MCF 10A (cell line): ENCODE results near the gene ZNF248. TPM values are rescaled to one million over a fixed set of nuclear protein-coding genes. Genes with fewer than 3 reads are reported as not detected.

ENCODE experiments used
- BruUV-seq: library from RNA; stranded (reverse); fragments of 400-500 nt; replicated peaks from 2 replicates; lab custom pipeline; 2021; lab: Mats Ljungman, UMichigan
- CTCF ChIA-PET: fragments of 300-600 bp; sonication (Branson Sonifier 250); formaldehyde crosslinking; extraction: SDS; loops from one replicate; lab custom pipeline; 2021; ENCODE audit warnings: antibody characterized with exemption, inconsistent platforms; lab: Yijun Ruan, JAX
- POLR2A ChIA-PET: fragments of 300-600, 350-650 bp; sonication (Branson Sonifier 250); formaldehyde crosslinking; extraction: SDS; loops from one replicate; lab custom pipeline; 2020; ENCODE audit warnings: antibody characterized with exemption, inconsistent platforms; lab: Yijun Ruan, JAX
- DNase-seq: peaks from one replicate; pipeline ENCODE4 v3.0.0-alpha.2; 2018; ENCODE audit not compliant: unreplicated experiment
- H3K27ac Mint-ChIP-seq: one replicate; pipeline ENCODE4 v1.8.0; 2022; ENCODE audit warnings: mild to moderate bottlenecking, low read depth, mixed read lengths; ENCODE audit not compliant: unreplicated experiment
- H3K27me3 Mint-ChIP-seq: one replicate; pipeline ENCODE4 v1.8.0; 2022; ENCODE audit warnings: mixed read lengths; ENCODE audit not compliant: insufficient read depth, unreplicated experiment
- H3K36me3 Mint-ChIP-seq: one replicate; pipeline ENCODE4 v1.8.0; 2022; ENCODE audit warnings: mild to moderate bottlenecking, moderate library complexity, mixed read lengths; ENCODE audit not compliant: insufficient read depth, unreplicated experiment
- H3K4me1 Mint-ChIP-seq: one replicate; pipeline ENCODE4 v1.8.0; 2022; ENCODE audit warnings: mixed read lengths; ENCODE audit not compliant: insufficient read depth, unreplicated experiment
- H3K4me3 Mint-ChIP-seq: one replicate; pipeline ENCODE4 v1.8.0; 2022; ENCODE audit warnings: mild to moderate bottlenecking, moderate library complexity, mixed read lengths; ENCODE audit not compliant: unreplicated experiment
- H3K9me3 Mint-ChIP-seq: one replicate; pipeline ENCODE4 v1.8.0; 2022; ENCODE audit warnings: mixed read lengths; ENCODE audit not compliant: unreplicated experiment
- intact Hi-C: fragments of 100-400 bp; cut with micrococcal nuclease; formaldehyde crosslinking; loops from 2 replicates; pipeline ENCODE4 v1.14.1; 2022
- total RNA-seq: library from RNA; stranded (reverse); gene quantifications from 2 replicates; pipeline ENCODE4 v1.2.3, GENCODE V29; 2022
- TF ChIP-seq, protein P1 (sequence below): fragments of 200-600 bp; IDR thresholded peaks from one replicate; pipeline ENCODE4 v1.8.0; 2022; ENCODE audit warnings: antibody characterized with exemption, mild to moderate bottlenecking; ENCODE audit not compliant: unreplicated experiment

Gene ZNF248
- total RNA-seq, 1 experiment from 2014 or later: 5.7 TPM

- ChIA-PET POLR2A (interaction anchor here (3.1 to 3.4 kb wide), 2 partner anchors 121 to 156 kb away, joined by 11 to 26 read pairs; partner anchors contain the start of genes ZNF25 and ZNF33A), CTCF (interaction anchor here (0.6 to 1.0 kb wide), 2 partner anchors 61 to 339 kb away, joined by 3 read pairs; no protein-coding TSS in a partner anchor)
- peak overlapping the region; percentile 23 for H3K4me3 Mint-ChIP-seq
- peaks cover 16% of the 10 kb centered on the region for H3K4me1 Mint-ChIP-seq
- intact Hi-C loops: loop anchor here (5.0 kb wide), 2 partner anchors 123 to 1937 kb away; partner anchors contain the start of gene ZNF25
- DNase-seq: no peak
- no peak overlapping the region for H3K27ac Mint-ChIP-seq
- TF ChIP-seq, protein P1, sequence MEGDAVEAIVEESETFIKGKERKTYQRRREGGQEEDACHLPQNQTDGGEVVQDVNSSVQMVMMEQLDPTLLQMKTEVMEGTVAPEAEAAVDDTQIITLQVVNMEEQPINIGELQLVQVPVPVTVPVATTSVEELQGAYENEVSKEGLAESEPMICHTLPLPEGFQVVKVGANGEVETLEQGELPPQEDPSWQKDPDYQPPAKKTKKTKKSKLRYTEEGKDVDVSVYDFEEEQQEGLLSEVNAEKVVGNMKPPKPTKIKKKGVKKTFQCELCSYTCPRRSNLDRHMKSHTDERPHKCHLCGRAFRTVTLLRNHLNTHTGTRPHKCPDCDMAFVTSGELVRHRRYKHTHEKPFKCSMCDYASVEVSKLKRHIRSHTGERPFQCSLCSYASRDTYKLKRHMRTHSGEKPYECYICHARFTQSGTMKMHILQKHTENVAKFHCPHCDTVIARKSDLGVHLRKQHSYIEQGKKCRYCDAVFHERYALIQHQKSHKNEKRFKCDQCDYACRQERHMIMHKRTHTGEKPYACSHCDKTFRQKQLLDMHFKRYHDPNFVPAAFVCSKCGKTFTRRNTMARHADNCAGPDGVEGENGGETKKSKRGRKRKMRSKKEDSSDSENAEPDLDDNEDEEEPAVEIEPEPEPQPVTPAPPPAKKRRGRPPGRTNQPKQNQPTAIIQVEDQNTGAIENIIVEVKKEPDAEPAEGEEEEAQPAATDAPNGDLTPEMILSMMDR: no peak
- H3K27me3 Mint-ChIP-seq: no peaks in the 10 kb centered on the region
- H3K36me3 Mint-ChIP-seq: peaks cover 9% of the 10 kb centered on the region
- no TSS peak for BruUV-seq
- no peaks in the 10 kb centered on the region for H3K9me3 Mint-ChIP-seq
These were observed 2.8 kb downstream of the ZNF248 start for GRCh38 chr10:37854626-37855025.

- no peaks in the 10 kb centered on the region for H3K27me3 Mint-ChIP-seq
- H3K9me3 Mint-ChIP-seq: peaks cover 6% of the 10 kb centered on the region
- ChIA-PET CTCF (interaction anchor here (0.6 to 0.7 kb wide), 2 partner anchors 49 to 349 kb away, joined by 3 read pairs; no protein-coding TSS in a partner anchor), POLR2A (interaction anchor here (0.9 to 1.5 kb wide), 2 partner anchors 11 to 13 kb away, joined by 3 to 4 read pairs; partner anchors contain the start of gene ZNF248)
- no peak for DNase-seq
- TF ChIP-seq, protein P1: no peak
- peaks cover 38% of the 10 kb centered on the region for H3K36me3 Mint-ChIP-seq
- H3K4me1 Mint-ChIP-seq: no peaks in the 10 kb centered on the region
- intact Hi-C loops: no loop called here
- H3K27ac Mint-ChIP-seq: no peak overlapping the region
- H3K4me3 Mint-ChIP-seq: no peak overlapping the region
- no TSS peak for BruUV-seq
These were observed 12.8 kb downstream of the ZNF248 start for GRCh38 chr10:37844644-37845043.

- Mint-ChIP-seq H3K9me3 (peaks cover 33% of the 10 kb centered on the region), H3K36me3 (peaks cover 31% of the 10 kb centered on the region), H3K27ac (no peak overlapping the region), H3K4me1 (no peaks in the 10 kb centered on the region), H3K4me3 (no peak overlapping the region), H3K27me3 (no peaks in the 10 kb centered on the region)
- ChIA-PET POLR2A (no interaction called here), CTCF (interaction anchor here (0.5 kb wide), 1 partner anchor 93 kb away, joined by 4 read pairs; no protein-coding TSS in a partner anchor)
- BruUV-seq: no TSS peak
- no peak for DNase-seq
- intact Hi-C loops: no loop called here
- TF ChIP-seq, protein P1: no peak
These were observed 18.2 kb downstream of the ZNF248 start for GRCh38 chr10:37839243-37839642.

GRCh38 chr10:37831495-37832333 lies 25.7 kb downstream of the ZNF248 start:
- H3K27me3 Mint-ChIP-seq: no peaks in the 10 kb centered on the region
- no peak for DNase-seq
- CTCF ChIA-PET: interaction anchor here (0.6 to 1.1 kb wide), 4 partner anchors 12 to 141 kb away, joined by 3 to 5 read pairs (median 3); no protein-coding TSS in a partner anchor
- BruUV-seq: no TSS peak
- no peak overlapping the region for H3K4me3 Mint-ChIP-seq
- no peaks in the 10 kb centered on the region for H3K4me1 Mint-ChIP-seq
- H3K36me3 Mint-ChIP-seq: peaks cover 66% of the 10 kb centered on the region
- TF ChIP-seq, protein P1: no peak
- H3K9me3 Mint-ChIP-seq: peaks cover 78% of the 10 kb centered on the region
- H3K27ac Mint-ChIP-seq: no peak overlapping the region
- intact Hi-C loops: no loop called here
- POLR2A ChIA-PET: interaction anchor here (0.9 kb wide), 1 partner anchor 19 kb away, joined by 3 read pairs; no protein-coding TSS in a partner anchor
